Cardiac muscle cell (in vitro differentiated cells and primary cell): ENCODE measurements around the gene DIP2A. TPM values are rescaled to one million over a fixed set of nuclear protein-coding genes. Genes with fewer than 3 reads are reported as not detected.

Source experiments
- DNase-seq, 2 donors: peaks; one replicate each; pipeline versions ENCODE4 v3.0.0 to v3.0.0-alpha.2; 2010 to 2017; ENCODE audit warnings: low read depth in 1 of 2, low spot score in 1 of 2
- H3K27ac ChIP-seq: fragments of 200-600 bp; sonication (generic); 2 replicates; pipeline ENCODE4 v1.5.1; 2016
- H3K27me3 ChIP-seq: fragments of 200-600 bp; sonication (generic); 2 replicates; pipeline ENCODE4 v1.6.0; 2016; ENCODE audit warnings: control low read depth
- H3K36me3 ChIP-seq: fragments of 200-600 bp; sonication (generic); 2 replicates; pipeline ENCODE4 v1.5.1; 2016; ENCODE audit warnings: control low read depth
- H3K4me1 ChIP-seq: fragments of 200-600 bp; sonication (generic); 2 replicates; pipeline ENCODE4 v1.8.1; 2017; ENCODE audit warnings: low read depth, mild to moderate bottlenecking, mixed run types
- H3K4me3 ChIP-seq: fragments of 200-600 bp; sonication (generic); 2 replicates; pipeline ENCODE4 v1.5.1; 2016; ENCODE audit warnings: mild to moderate bottlenecking
- H3K9me3 ChIP-seq: fragments of 200-600 bp; sonication (generic); 2 replicates; pipeline ENCODE4 v1.5.1; 2017; ENCODE audit warnings: low read depth, mild to moderate bottlenecking, control low read depth
- CTCF ChIP-seq: IDR thresholded peaks from 2 replicates; pipeline ENCODE4 v1.5.1; 2012; ENCODE audit warnings: low read depth, mild to moderate bottlenecking, low read length
- polyA plus RNA-seq: library from polyadenylated mRNA; unstranded; fragments of >200 nt; fragmentation: Nextera tagmentation; extraction: Ambion mirVana; gene quantifications from 2 replicates; pipeline ENCODE4 v1.2.1, GENCODE V29; 2016
- total RNA-seq: library from RNA; depleted of rRNA; stranded (reverse); fragments of >200 nt; gene quantifications from 2 replicates; pipeline ENCODE4 v1.2.3, GENCODE V29; 2016

The DIP2A gene
- total and polyA plus RNA-seq, 2 experiments from 2014 or later = 21.7 to 42.2 TPM

GRCh38 chr21:46486481-46487126, 27.9 kb downstream of the DIP2A start:
- DNase-seq = no peak
- Histone ChIP-seq H3K9me3 (no peaks in the 10 kb centered on the region), H3K27me3 (no peaks in the 10 kb centered on the region), H3K4me1 (peaks cover 7% of the 10 kb centered on the region), H3K27ac (no peak overlapping the region), H3K36me3 (peaks cover 24% of the 10 kb centered on the region), H3K4me3 (no peak overlapping the region)
- TF ChIP-seq CTCF = no peak

GRCh38 chr21:46489162-46489663, 30.5 kb downstream of the DIP2A start:
- Histone ChIP-seq H3K27ac (peak overlapping the region; percentile 64), H3K27me3 (no peaks in the 10 kb centered on the region), H3K4me3 (no peak overlapping the region), H3K9me3 (no peaks in the 10 kb centered on the region), H3K4me1 (no peaks in the 10 kb centered on the region), H3K36me3 (peaks cover 24% of the 10 kb centered on the region)
- no peak for DNase-seq
- TF ChIP-seq CTCF = no peak

- H3K36me3 ChIP-seq = peaks cover 24% of the 10 kb centered on the region
- H3K27ac ChIP-seq = peak overlapping the region; percentile 64
- H3K4me1 ChIP-seq = no peaks in the 10 kb centered on the region
- no peak overlapping the region for H3K4me3 ChIP-seq
- no peaks in the 10 kb centered on the region for H3K9me3 ChIP-seq
- H3K27me3 ChIP-seq = no peaks in the 10 kb centered on the region
- no peak for DNase-seq
- no peak for TF ChIP-seq CTCF
These were observed 31.1 kb downstream of the DIP2A start for GRCh38 chr21:46489800-46490199.

GRCh38 chr21:46491553-46491952, 32.9 kb downstream of the DIP2A start:
- H3K27me3 ChIP-seq = no peaks in the 10 kb centered on the region
- H3K27ac ChIP-seq = no peak overlapping the region
- H3K4me1 ChIP-seq = no peaks in the 10 kb centered on the region
- H3K4me3 ChIP-seq = no peak overlapping the region
- H3K9me3 ChIP-seq = no peaks in the 10 kb centered on the region
- peaks cover 25% of the 10 kb centered on the region for H3K36me3 ChIP-seq
- DNase-seq = no peak
- TF ChIP-seq CTCF = no peak

GRCh38 chr21:46492851-46493250, 34.2 kb downstream of the DIP2A start:
- Histone ChIP-seq H3K27me3 (no peaks in the 10 kb centered on the region), H3K27ac (no peak overlapping the region), H3K36me3 (peaks cover 23% of the 10 kb centered on the region), H3K4me1 (no peaks in the 10 kb centered on the region), H3K9me3 (no peaks in the 10 kb centered on the region), H3K4me3 (no peak overlapping the region)
- no peak for DNase-seq
- no peak for TF ChIP-seq CTCF
